GM12864 (cell line): Measurements from ENCODE around the gene SULT1A2.
"Not testable (repeated sequence)": the region's sequence is repeated elsewhere in the genome, so short reads cannot be mapped to it uniquely, and the experiment has no call there.

Experiments used
- DNase-seq: peaks from one replicate; pipeline ENCODE4 v3.0.0-alpha.2; 2011; ENCODE audit warnings: low read depth
- H3K4me3 ChIP-seq: 2 replicates; pipeline ENCODE4 v1.5.1; 2011; ENCODE audit warnings: mild to moderate bottlenecking, low read depth, low read length, control low read depth
- TF ChIP-seq, protein P1 (sequence below): IDR thresholded peaks from 2 replicates; pipeline ENCODE4 v1.5.1; 2011; ENCODE audit warnings: low read depth, mild to moderate bottlenecking, moderate library complexity, low read length, control low read depth, inconsistent platforms; ENCODE audit errors: missing control alignments

Gene SULT1A2

DNA sequence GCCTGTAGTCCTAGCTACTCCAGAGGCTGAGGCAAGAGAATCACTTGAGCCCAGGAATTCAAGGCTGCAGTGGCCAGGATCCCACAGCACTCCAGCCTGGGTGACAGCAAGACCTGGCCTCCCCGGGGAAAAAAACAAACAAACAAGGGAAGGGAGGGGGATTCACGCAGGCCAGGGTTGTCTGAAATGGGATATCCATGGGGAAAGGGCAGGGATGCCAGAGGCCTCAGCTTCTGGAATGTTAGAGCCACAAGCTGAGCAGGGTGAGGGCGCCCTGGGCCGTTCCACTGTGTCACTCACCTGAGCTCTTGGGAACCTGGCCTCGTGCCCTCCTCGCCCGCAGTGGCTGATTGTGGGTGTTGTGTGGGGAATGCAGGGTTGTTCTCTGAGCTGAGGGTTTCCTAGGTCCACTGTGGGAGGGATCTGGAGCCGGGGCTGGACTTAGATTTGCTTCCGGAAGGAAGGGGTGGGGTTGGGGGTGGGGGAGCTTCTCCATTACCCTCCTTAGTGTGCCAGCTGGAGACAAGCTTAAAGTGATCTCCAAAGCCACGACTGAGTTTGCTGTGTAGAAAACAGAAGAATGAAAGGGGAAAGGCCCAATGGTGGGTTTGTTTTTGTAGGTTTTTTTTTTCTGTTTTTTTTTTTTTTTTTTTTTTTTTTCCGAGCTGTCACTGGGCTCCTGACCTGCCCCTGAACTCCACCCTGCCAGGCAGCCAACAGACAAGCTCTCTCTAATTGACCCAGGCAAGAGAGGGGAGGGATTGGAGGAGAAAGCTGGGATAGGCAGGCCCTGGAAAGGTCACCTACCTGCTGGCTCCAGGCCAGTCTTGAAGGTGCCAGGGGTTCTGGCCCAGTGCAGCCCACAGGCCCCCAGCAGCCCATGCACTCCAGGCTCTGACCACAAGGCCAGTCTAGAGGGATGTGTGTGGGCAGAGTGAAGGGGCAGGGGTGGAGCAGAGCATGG, 13.1 kb upstream of the SULT1A2 start, which contains the start of gene SULT1A1:
Gene SULT1A1 (minus strand): TSS at position 414 of the 964 bp plus-strand sequence. CDS start 1,189 bp downstream, outside the sequence.
- H3K4me3 ChIP-seq = no peak within 1 kb of the TSS
- TF ChIP-seq, protein P1, sequence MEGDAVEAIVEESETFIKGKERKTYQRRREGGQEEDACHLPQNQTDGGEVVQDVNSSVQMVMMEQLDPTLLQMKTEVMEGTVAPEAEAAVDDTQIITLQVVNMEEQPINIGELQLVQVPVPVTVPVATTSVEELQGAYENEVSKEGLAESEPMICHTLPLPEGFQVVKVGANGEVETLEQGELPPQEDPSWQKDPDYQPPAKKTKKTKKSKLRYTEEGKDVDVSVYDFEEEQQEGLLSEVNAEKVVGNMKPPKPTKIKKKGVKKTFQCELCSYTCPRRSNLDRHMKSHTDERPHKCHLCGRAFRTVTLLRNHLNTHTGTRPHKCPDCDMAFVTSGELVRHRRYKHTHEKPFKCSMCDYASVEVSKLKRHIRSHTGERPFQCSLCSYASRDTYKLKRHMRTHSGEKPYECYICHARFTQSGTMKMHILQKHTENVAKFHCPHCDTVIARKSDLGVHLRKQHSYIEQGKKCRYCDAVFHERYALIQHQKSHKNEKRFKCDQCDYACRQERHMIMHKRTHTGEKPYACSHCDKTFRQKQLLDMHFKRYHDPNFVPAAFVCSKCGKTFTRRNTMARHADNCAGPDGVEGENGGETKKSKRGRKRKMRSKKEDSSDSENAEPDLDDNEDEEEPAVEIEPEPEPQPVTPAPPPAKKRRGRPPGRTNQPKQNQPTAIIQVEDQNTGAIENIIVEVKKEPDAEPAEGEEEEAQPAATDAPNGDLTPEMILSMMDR = no peak
- DNase-seq = no peak

DNA sequence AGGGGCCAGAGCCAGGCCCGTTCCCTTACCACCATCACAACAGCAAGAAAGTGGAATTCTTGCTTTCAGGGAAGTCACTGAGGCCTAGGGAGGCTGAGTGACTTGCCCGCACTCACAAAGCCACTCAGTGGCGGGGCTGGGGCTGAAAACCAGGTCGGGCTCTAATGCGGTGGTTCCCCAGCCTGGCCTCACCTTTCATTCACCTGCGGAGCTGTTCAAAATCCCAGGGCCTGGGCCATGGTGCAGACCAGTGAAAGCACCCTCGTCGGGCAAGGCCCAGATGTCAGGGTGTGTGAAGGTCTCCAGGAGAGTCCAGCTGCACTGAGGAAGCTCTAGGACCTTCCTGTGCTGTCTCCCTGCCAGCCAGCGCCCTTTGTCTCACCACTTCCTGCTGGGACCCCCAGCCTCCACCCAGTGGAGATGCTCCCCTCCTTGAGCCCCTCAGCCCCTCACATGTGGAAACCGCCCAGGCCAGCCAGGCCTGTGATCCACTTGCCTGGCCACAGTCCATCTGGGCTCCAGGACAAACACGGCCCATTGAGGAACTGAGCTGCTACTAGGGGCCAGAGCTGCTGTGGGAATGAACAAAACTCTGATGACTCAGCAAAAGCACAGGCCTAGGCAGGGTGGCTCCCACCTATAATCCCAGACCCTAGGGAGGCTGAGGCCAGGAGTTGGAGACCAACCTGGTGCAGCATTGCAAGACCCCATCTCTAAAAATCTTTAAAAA, 12.2 kb upstream of the SULT1A2 start:
- not testable (repeated sequence) for DNase-seq, H3K4me3 ChIP-seq

DNA sequence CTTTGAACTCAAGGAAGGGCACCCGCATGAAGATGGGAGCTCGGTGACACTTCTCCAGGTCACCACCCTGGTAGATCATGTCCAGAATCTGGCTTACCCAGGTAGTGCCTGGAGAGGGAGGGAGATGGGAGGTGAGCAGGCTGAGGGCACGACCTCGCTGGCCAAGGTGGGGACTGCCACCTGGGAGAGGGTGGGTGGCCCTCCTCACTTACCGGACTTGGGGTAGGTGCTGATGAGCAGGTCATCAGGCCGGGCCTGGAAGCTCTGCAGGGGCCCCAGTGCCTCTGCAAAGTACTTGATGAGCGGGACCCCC, 11.6 kb upstream of the SULT1A2 start:
- not testable (repeated sequence) for DNase-seq, H3K4me3 ChIP-seq

DNA sequence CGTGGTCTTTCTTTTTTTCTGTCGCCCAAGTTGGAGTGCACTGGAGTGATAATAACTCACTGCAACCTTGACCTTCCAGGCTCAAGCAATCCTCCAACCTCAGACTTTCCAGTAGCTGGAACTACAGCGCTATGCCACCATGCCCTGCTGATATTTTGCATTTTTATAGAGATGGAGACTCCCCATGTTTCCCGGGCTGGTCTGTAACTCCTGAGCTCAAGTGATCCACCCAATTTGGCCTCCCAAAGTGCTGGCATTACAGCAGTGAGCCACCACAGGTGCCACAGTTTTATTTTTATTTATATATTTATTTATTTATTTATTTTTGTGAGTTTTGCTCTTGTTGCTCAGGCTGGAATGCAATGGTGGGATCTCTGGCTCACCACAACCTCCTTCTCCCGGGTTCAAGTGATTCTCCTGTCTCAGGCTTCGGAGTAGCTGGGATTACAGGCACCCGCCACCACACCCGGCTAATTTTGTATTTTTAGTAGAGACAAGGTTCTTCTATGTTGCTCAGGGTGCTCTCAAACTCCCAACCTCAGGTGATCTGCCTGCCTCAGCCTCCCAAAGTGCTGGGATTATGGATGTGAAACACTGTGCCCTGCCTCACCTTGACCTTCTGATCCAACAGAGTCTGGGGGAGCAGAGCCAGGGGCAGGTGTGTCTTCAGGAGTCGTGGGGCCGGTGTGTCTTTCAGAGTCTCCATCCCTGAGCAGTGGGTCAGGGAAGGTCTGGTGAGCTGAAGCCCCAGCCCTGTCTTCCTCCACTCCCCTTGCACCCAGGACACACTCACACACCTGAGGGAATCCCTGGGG, 11.0 kb upstream of the SULT1A2 start:
- H3K4me3 ChIP-seq, DNase-seq: not testable (repeated sequence)

DNA sequence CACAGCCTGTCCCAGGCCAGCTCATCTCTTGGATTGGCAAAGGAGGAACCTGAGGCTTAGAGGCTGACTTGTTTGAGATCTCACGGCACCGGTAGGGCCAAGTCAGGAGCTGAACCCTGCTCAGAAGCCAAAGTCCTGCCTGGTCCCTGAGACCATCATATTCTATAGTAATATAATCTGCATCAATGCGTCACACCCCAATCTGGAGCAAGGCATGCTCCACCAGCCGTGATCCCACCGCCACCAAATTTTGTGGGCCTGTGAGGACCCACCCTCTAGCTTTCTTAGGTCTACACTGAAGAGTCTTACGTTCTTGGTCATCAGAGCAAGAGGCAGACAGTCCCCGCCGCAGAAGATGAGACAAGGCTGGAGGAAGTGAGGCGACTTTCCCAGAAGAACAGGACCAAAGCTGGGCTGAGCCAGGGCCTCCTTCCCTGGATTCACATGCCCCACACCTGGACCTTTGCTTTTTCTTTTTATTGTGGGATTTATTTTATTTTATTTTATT, 10.3 kb upstream of the SULT1A2 start:
- no peak for DNase-seq
- TF ChIP-seq, protein P1 = no peak
- no peak overlapping the region for H3K4me3 ChIP-seq

DNA sequence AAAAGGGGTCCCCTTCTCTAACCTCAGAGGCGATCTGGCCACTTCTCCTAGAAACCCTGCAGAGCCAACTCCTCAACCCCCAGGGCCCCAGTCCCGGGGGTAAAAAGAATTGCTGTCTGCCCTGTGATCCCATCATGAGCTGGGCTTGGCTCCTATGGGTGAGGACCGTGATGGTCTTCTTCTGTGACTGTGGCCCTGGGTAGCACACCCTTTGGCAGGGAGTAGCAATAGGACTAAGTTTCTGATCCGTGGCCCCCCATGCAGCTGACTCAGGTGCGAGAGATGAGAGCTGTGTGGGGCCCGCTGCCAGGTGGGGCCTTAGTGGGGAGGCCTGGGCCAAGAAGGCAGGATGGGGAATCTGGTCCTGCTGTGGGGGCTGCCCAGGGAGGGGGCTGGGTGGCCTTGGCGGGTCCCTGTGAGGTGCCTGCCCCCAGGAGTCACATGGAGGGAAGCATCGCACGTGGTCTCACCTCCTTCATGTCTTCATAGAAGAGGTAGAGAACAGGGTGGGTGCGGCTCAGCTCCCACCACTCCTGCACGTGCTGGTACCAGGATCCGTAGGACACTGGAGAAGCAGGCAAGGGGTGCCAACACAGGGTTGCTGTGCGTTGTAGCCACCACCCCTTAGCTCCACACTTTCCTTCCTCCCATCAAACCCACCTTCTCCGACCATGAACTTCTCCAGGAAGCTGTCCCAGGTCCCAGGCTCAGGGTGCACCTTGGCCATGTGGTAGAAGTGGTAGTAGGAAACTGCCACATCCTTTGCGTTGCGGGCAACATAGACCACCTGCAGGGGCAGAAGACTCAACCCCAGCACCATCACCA, 9.7 kb upstream of the SULT1A2 start:
- DNase-seq = no peak
- TF ChIP-seq, protein P1 = no peak
- H3K4me3 ChIP-seq = no peak overlapping the region

DNA sequence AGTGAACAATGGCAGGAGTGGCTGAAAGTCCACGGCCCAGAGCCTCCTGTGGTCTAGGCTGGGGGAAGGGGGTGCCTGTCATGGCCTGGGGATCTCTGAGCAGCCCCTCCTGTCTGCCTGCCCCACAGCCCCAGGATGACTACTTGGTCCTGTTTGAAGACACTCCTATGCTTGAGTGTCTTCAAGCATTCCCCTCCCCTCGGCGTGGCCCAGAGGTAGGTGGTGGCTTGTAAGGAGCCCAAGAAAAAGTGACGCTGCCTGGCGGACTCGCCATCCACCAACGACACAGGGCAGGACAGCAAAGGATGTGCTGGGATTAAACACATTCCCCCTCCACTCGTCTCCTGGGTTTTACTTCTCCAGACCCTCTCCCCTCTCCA, 7.3 kb upstream of the SULT1A2 start:
- DNase-seq = no peak
- TF ChIP-seq, protein P1 = no peak
- H3K4me3 ChIP-seq = no peak overlapping the region
